ELF-1 (cell line): ENCODE results near the gene CRYBA2.
A peak's percentile ranks its signal among the peaks of the same experiment; 100 is the strongest.

ENCODE experiments used
- DNase-seq: peaks from one replicate; pipeline ENCODE4 v3.0.0-alpha.2; 2016; ENCODE audit warnings: low read depth, low spot score

The CRYBA2 gene

GRCh38 chr2:219023045-219023605 lies 29.9 kb upstream of the CRYBA2 start:
- no peak for DNase-seq

- DNase-seq, result no peak
These were observed 29.4 kb upstream of the CRYBA2 start for GRCh38 chr2:219022616-219023015.

- no peak for DNase-seq
These were observed 28.8 kb upstream of the CRYBA2 start for GRCh38 chr2:219022041-219022440.

GRCh38 chr2:219021591-219021990 lies 28.4 kb upstream of the CRYBA2 start:
- DNase-seq, result no peak

- DNase-seq, result no peak
These were observed 27.6 kb upstream of the CRYBA2 start for GRCh38 chr2:219020604-219021365.

GRCh38 chr2:219019436-219019835 lies 26.2 kb upstream of the CRYBA2 start:
- DNase-seq, result no peak

GRCh38 chr2:219018726-219019125 lies 25.5 kb upstream of the CRYBA2 start:
- no peak for DNase-seq

GRCh38 chr2:219018286-219018685 lies 25.1 kb upstream of the CRYBA2 start:
- DNase-seq, result no peak

DNA sequence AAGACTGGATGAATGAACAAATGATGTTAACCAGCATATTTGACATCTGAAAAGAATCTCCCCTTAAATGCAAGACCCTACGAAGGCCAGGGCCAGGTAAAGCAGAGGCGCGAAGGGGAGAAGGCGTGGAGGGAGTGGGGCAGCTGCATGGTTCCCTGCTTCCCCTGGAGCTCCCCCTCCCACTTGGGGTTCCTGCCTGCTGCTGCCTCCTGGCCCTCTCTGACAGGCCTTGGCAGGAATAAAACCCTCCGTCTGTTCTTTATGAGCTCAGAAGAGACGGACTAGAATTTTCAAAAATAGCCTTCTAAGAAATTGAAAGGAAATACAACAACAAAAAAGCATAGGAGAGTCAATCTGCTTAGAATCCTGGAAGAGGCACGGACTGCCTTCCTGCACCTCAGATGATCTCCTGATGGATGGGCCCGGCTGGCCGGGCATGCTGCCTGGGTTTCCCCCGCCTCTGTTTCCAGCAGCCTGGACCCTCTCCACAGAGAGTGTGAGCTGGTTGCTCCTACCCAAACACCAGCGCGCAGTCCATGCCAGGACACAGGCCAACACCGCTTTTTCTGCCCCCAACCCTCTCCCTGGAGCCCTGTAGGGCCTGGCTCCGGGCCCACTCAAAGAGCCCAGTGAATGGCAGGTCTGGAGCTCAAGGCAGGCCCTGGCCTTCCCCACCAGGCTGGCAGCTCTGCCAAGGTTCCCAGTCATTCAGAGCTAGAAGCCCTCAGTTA lies 24.1 kb upstream of the CRYBA2 start:
- DNase-seq, result no peak

- no peak for DNase-seq
These were observed 23.5 kb upstream of the CRYBA2 start for GRCh38 chr2:219016721-219017120.

GRCh38 chr2:219010873-219011272 lies 17.7 kb upstream of the CRYBA2 start:
- DNase-seq, result no peak

DNA sequence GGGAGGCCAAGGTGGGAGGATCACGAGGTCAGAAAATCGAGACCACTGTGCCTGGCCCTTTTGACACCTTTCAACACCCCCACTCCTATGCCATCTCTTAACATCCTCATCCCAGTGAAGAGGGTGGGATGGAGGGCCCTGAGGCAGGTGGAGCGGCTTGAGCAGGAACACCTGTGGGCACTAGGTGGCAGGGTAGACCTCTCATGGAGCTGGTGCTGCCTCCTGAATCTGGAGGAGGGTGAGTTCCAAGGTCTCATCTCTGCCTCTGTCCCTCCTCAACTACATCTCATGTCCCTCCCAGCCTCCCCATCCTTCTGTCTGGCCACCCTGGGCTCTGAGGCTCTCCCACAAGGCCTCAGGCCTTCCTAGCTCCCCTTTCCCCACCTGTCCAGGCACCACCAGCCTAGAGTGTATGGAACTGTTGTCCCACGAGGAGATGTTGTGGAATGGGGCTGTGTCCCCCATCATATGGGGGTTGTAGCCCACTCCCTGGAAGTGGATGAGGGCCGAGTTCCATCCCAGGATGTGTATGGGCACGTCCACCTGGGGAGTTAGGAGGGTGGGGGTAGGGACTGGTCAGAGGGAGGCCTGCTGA lies 17.0 kb upstream of the CRYBA2 start:
- peak; percentile 49 for DNase-seq

- no peak for DNase-seq
These were observed 16.1 kb upstream of the CRYBA2 start for GRCh38 chr2:219009294-219009693.

DNA sequence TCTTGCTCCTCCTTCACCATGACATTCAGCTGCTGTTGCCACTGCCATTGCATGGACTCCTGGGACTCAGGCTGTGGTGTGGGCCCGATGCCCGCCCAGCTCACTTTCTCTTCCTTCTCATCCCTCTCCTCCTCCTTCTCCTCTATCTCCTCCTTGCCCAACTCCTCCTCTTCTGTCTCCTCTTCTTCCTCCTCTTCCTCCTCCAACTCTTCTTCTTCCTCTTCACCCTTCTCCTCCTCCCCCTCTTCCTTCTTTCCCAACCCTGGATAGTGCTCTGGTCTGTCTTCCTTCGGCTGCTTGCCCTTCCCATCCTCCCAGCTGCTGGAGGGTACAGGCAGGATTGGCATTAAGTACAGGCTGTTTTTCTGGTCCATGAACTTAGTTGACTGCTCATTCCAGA lies 10.8 kb upstream of the CRYBA2 start:
- DNase-seq, result no peak

- DNase-seq, result no peak
These were observed 10.0 kb upstream of the CRYBA2 start for GRCh38 chr2:219003267-219003634.

DNA sequence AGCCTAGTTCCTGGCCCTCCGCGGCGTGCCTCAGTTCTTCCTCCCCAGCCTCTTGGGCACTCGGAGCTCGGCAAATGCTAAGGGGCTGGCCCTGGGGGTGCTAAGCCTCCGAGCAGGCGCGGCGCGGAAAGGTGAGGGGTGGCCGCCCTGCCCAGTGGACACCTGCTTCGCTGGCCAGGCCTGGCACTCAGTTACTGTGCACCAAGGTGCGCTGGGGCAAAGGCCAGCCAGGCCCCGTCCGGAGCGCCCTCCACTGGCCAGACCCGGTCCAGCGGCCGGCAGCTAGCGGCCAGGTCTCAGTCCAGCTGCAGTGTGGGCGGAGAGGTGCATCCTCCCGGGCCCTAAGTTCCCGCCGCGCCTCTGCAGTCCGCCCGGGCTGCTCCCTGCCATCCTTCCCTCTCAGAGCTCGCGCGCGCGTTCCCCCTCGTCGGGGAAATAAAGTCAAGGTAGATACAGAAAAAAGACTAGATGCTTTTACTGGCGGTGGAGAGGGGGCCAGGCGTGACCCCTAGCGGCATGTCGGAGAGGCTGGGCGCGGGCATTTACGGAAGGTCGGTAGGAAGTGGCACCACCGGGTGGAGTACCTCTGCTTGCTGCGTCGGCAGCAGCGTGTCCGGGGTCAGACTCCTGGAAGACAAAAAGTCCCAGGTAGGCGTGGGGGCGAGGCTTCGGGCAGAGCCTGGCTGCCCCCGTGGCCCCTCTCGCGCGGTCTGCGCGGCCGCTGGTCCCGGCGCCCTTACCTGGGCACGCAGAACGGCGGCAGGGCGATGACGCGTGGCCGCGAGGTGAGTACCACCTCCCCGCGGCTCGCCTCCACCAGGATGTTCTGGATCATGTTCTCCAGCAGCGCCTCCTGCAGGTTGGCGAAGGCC lies 9.4 kb upstream of the CRYBA2 start:
- DNase-seq, result peak; percentile 90

DNA sequence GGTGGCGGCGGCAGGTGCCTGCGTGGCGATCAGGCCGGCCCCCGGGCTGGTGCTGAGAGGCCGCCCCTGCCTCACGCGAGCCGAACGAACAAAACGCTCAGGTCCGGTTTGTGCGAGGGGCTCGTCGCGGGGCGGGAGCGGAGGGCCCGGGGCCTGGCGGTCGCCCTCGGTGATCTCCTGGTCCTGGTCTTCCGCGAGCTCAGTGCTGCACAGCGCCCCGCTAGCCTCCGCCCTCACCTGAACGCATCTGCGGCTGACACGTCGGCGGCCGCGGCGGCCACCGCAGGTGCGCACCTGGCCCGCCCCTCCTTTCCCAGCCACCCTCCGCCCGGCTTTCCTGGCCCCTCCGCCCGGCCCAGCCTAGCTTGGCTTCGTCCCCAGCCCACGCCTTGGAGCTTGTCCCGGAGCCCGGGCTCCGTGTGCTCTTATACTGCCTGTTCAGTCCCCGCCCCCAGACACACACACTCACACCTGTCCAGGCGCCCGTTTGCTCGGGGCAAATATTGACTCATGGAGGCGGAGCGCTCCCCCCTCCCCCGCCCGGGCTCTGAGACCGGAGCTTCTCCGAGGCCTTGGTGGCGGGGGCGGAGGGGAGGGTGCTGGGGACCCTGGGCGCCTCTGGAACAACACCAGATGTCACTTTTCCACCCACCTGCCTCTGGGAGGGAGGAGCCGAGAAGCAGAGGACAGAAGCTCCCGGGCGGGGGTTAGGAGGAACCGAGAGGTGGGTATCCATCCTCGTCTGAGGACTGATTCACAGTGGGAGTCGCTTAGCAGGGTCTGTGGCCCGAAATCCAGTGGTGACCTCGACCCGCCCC lies 8.6 kb upstream of the CRYBA2 start:
- peak; percentile 63 for DNase-seq

- DNase-seq, result no peak
These were observed 7.9 kb upstream of the CRYBA2 start for GRCh38 chr2:219001100-219001576.

DNA sequence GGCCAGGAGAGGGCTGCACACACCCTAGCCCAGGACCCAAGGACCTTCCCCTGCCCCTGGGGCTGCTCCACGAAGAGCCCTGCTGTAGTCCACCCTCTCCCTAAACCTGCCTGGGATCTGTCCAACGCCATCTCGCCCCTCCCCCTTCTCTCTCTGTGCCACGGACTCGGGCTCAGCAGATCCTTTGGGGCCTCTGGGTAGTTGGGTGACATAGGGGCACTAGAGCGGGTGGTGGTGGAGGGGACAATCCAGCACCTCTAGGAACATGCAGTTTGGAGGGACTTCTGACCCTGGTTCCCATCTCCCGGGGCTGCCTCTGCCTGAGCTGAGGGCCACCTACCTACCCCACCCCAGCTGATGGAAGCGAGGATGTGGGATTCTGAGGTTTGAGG lies 7.3 kb upstream of the CRYBA2 start:
- peak; percentile 48 for DNase-seq

- DNase-seq, result peak; percentile 87
These were observed 6.8 kb upstream of the CRYBA2 start for GRCh38 chr2:218999881-219000568.
